GM23248 (cell line): ENCODE data around the gene ONECUT2. TPM values are rescaled to one million over a fixed set of nuclear protein-coding genes. Genes with fewer than 3 reads are reported as not detected.

Experiments
- DNase-seq: peaks from one replicate; pipeline ENCODE4 v3.0.0-alpha.2; 2015
- H2AFZ ChIP-seq: fragments of 200-600 bp; sonication (generic); 2 replicates; pipeline ENCODE4 v1.6.1; 2016; ENCODE audit warnings: antibody characterized with exemption
- H3F3A ChIP-seq: fragments of 200-600 bp; sonication (generic); 2 replicates; pipeline ENCODE4 v1.6.1; 2016; ENCODE audit warnings: mild to moderate bottlenecking, antibody characterized with exemption, mixed run types; ENCODE audit not compliant: insufficient read depth
- H3K27ac ChIP-seq: fragments of 200-600 bp; sonication (generic); 2 replicates; pipeline ENCODE4 v1.5.1; 2016; ENCODE audit warnings: mild to moderate bottlenecking
- H3K27me3 ChIP-seq: fragments of 200-600 bp; sonication (generic); replicated peaks from 2 replicates; pipeline ENCODE4 v1.6.1; 2016; ENCODE audit warnings: mild to moderate bottlenecking; ENCODE audit not compliant: insufficient read depth
- H3K36me3 ChIP-seq: fragments of 200-600 bp; sonication (generic); 2 replicates; pipeline ENCODE4 v1.6.1; 2016; ENCODE audit warnings: low read depth, mild to moderate bottlenecking
- H3K4me1 ChIP-seq: fragments of 200-600 bp; sonication (generic); 2 replicates; pipeline ENCODE4 v1.6.1; 2016; ENCODE audit warnings: mild to moderate bottlenecking; ENCODE audit not compliant: insufficient read depth
- H3K4me2 ChIP-seq: fragments of 200-600 bp; sonication (generic); one replicate; pipeline ENCODE4 v1.6.1; 2016; ENCODE audit warnings: mild to moderate bottlenecking; ENCODE audit not compliant: unreplicated experiment
- H3K4me3 ChIP-seq: fragments of 200-600 bp; sonication (generic); 2 replicates; pipeline ENCODE4 v1.5.1; 2016; ENCODE audit warnings: mild to moderate bottlenecking
- H3K79me2 ChIP-seq: fragments of 200-600 bp; sonication (generic); 2 replicates; pipeline ENCODE4 v1.6.1; 2016; ENCODE audit warnings: mild to moderate bottlenecking; ENCODE audit not compliant: insufficient read depth
- H3K9ac ChIP-seq: fragments of 200-600 bp; sonication (generic); 2 replicates; pipeline ENCODE4 v1.6.1; 2016; ENCODE audit warnings: mild to moderate bottlenecking
- H3K9me2 ChIP-seq: fragments of 200-600 bp; sonication (generic); 2 replicates; pipeline ENCODE4 v1.6.1; 2016; ENCODE audit warnings: mixed run types, mild to moderate bottlenecking, moderate library complexity; ENCODE audit not compliant: insufficient read depth
- H3K9me3 ChIP-seq: fragments of 200-600 bp; sonication (generic); one replicate; pipeline ENCODE4 v1.6.1; 2017; ENCODE audit warnings: low read depth
- H4K20me1 ChIP-seq: fragments of 200-600 bp; sonication (generic); 2 replicates; pipeline ENCODE4 v1.6.0; 2016; ENCODE audit not compliant: insufficient read depth
- EZH2 ChIP-seq: fragments of 200-600 bp; sonication (generic); IDR thresholded peaks from 2 replicates; pipeline ENCODE4 v1.6.1; 2018; ENCODE audit warnings: antibody characterized with exemption, mild to moderate bottlenecking; ENCODE audit not compliant: insufficient read depth, poor library complexity, severe bottlenecking
- EZH2phosphoT487 ChIP-seq: fragments of 200-600 bp; sonication (generic); IDR thresholded peaks from 2 replicates; pipeline ENCODE4 v1.6.1; 2018; ENCODE audit warnings: antibody characterized with exemption, moderate library complexity, mild to moderate bottlenecking, low read depth; ENCODE audit not compliant: insufficient read depth
- WGBS, 2 experiments: methylation state at CpG; one replicate each; pipeline ENCODE4 v1.1.6; 2015 to 2017; ENCODE audit warnings: low lambda C conversion rate in 2 of 2, low coverage in 1 of 2; ENCODE audit errors: missing lambda C conversion rate in 2 of 2; 5-methylcytosine and 5-hydroxymethylcytosine counted together
- in situ Hi-C: fragments of 300-500 bp; cut with MboI; formaldehyde crosslinking; loops from 2 replicates; pipeline ENCODE4 v1.15.0; 2020
- polyA plus RNA-seq: library from polyadenylated mRNA; unstranded; fragments of >200 nt; fragmentation: Nextera tagmentation; extraction: Ambion mirVana; gene quantifications from 2 replicates; pipeline ENCODE4 v1.2.1, GENCODE V29; 2016
- total RNA-seq: library from RNA; depleted of rRNA; stranded (reverse); fragments of >200 nt; shearing (Covaris generic); gene quantifications from 2 replicates; pipeline ENCODE4 v1.2.3, GENCODE V29; 2014

ONECUT2 gene
- total and polyA plus RNA-seq, 2 experiments from 2014 or later = 0.01 TPM; not detected in 1

GRCh38 chr18:57461652-57462269, 26.6 kb downstream of the ONECUT2 start:
- Histone ChIP-seq H3K79me2 (no peaks in the 10 kb centered on the region), H3K9ac (no peak overlapping the region), H3K4me3 (no peak overlapping the region), H3K9me3 (no peaks in the 10 kb centered on the region), H4K20me1 (no peaks in the 10 kb centered on the region), H3K9me2 (no peaks in the 10 kb centered on the region), H3F3A (no peaks in the 10 kb centered on the region), H2AFZ (no peak overlapping the region), H3K4me2 (no peak overlapping the region), H3K27me3 (peaks cover 4% of the 10 kb centered on the region; the same call in 1 of the 2 replicates), H3K27ac (no peak overlapping the region), H3K4me1 (no peaks in the 10 kb centered on the region), H3K36me3 (no peaks in the 10 kb centered on the region)
- 61 to 73% methylated on average over 3 of the region's 3 CpGs for WGBS, 2 experiments
- DNase-seq = no peak
- TF ChIP-seq EZH2 (no peak), EZH2phosphoT487 (no peak)
- in situ Hi-C loops = no loop called here

GRCh38 chr18:57466307-57466706, 31.1 kb downstream of the ONECUT2 start:
- H3K27ac ChIP-seq = no peak overlapping the region
- 0 to 7% methylated on average over 2 of the region's 2 CpGs for WGBS, 2 experiments
- DNase-seq = peak; percentile 20
- no peaks in the 10 kb centered on the region for H3F3A ChIP-seq
- peaks cover 4% of the 10 kb centered on the region; the same call in 1 of the 2 replicates for H3K27me3 ChIP-seq
- no peaks in the 10 kb centered on the region for H4K20me1 ChIP-seq
- H3K36me3 ChIP-seq = no peaks in the 10 kb centered on the region
- H3K79me2 ChIP-seq = no peaks in the 10 kb centered on the region
- H3K9ac ChIP-seq = no peak overlapping the region
- H3K4me1 ChIP-seq = no peaks in the 10 kb centered on the region
- no peak for TF ChIP-seq EZH2phosphoT487
- no peaks in the 10 kb centered on the region for H3K9me2 ChIP-seq
- H3K4me3 ChIP-seq = no peak overlapping the region
- H2AFZ ChIP-seq = no peak overlapping the region
- in situ Hi-C loops = no loop called here
- no peak overlapping the region for H3K4me2 ChIP-seq
- H3K9me3 ChIP-seq = no peaks in the 10 kb centered on the region

GRCh38 chr18:57466745-57467409, 31.7 kb downstream of the ONECUT2 start:
- H3K4me2 ChIP-seq = no peak overlapping the region
- H3K4me3 ChIP-seq = no peak overlapping the region
- H3K9me3 ChIP-seq = no peaks in the 10 kb centered on the region
- H3K36me3 ChIP-seq = no peaks in the 10 kb centered on the region
- 49 to 51% methylated on average over 10 of the region's 10 CpGs for WGBS, 2 experiments
- DNase-seq = no peak
- no peak overlapping the region for H3K9ac ChIP-seq
- TF ChIP-seq EZH2 = no peak
- TF ChIP-seq EZH2phosphoT487 = no peak
- no peak overlapping the region for H2AFZ ChIP-seq
- in situ Hi-C loops = no loop called here
- H3F3A ChIP-seq = no peaks in the 10 kb centered on the region
- H3K4me1 ChIP-seq = no peaks in the 10 kb centered on the region
- peaks cover 4% of the 10 kb centered on the region; the same call in 1 of the 2 replicates for H3K27me3 ChIP-seq
- H3K79me2 ChIP-seq = no peaks in the 10 kb centered on the region
- H4K20me1 ChIP-seq = no peaks in the 10 kb centered on the region
- H3K27ac ChIP-seq = no peak overlapping the region
- no peaks in the 10 kb centered on the region for H3K9me2 ChIP-seq

DNA sequence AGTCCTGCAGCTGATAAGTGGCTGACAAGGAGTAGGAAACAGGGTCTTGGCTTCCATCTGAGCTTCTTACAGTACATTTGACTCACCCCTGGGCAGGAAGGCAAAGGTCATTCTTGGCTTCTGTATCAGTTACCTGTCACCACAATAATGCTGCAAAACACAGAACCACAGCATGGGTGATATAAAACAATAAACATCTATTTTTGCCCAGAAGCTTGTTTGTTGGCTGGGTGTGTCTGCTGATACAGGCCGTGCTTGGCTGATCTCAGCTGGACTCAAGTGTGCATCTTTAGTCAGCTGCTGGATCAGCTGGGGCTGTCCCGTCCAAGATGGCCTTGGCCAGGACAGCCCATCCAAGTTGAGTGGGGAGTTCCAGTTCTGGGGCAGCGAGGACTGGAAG, 34.7 kb downstream of the ONECUT2 start:
- WGBS, 2 experiments = 3 to 5% methylated on average over 3 of the region's 3 CpGs
- Histone ChIP-seq H3K36me3 (no peaks in the 10 kb centered on the region), H4K20me1 (no peaks in the 10 kb centered on the region), H2AFZ (no peak overlapping the region), H3K27ac (no peak overlapping the region), H3K9me3 (no peaks in the 10 kb centered on the region), H3K4me2 (no peak overlapping the region), H3K79me2 (no peaks in the 10 kb centered on the region), H3K9ac (no peak overlapping the region), H3K27me3 (peaks cover 5% of the 10 kb centered on the region), H3K9me2 (no peaks in the 10 kb centered on the region), H3K4me1 (no peaks in the 10 kb centered on the region), H3K4me3 (no peak overlapping the region), H3F3A (no peaks in the 10 kb centered on the region)
- in situ Hi-C loops = no loop called here
- DNase-seq = no peak
- TF ChIP-seq EZH2phosphoT487 = no peak
